Measurements from ENCODE around the gene EMILIN1. TPM values are rescaled to one million over a fixed set of nuclear protein-coding genes. Genes with fewer than 3 reads are reported as not detected.

Gene EMILIN1
- total and polyA plus RNA-seq, 2 donors (not counting 1 experiment from before 2014, with no cell fraction given), result 0.24 to 0.52 TPM

DNA sequence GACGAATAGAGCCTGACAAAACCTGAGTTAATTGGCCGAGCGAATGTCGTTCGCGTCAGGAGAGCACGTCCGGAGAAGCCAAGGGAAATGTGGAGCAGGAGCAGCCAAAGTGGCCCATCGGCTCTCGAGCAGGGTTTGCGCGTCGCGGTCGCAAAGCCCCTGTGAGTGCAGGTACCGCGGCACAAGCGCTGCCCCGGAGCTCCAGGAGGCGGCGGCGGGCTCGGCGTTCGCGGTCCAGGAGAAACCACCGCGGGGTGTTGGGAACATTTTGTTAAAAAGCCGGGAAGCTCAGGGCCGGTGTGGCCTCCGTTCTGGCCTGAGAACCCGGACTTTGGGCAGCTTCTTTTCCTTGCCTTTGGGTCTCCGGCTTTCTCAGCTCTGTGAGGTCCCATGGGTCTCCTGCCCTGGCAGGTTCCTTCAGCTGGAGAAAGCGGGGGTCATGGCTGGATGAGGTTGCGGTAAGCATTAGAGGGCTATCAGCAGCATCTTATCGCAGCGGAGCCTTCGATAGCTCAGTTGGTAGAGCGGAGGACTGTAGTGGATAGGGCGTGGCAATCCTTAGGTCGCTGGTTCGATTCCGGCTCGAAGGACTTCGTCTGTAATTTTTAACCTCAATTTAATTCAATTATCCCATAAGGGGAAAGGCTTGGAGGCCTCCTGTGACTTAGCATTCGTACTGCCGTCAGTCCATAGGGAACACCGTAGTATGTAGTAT is 28.0 kb upstream of the EMILIN1 start:
- peaks cover 4 to 15% of the 10 kb centered on the region in 2 donors for H3K4me1 ChIP-seq (ENCODE audit: control insufficient read depth in 2 of 2, insufficient read depth in 2 of 2, low read length in 2 of 2)
- H3K9ac ChIP-seq (ENCODE audit: low read length), result peak overlapping the region; percentile 74
- H3K4me3 ChIP-seq (ENCODE audit: control extremely low read depth in 1 of 5, extremely low read depth in 1 of 5, insufficient read depth in 1 of 5, low read depth in 2 of 5, low read length in 4 of 5), result peak overlapping the region; percentile 57 to 94 (median 81)
- WGBS (ENCODE audit: insufficient coverage), result under 1% methylated on average over 40 of the region's 48 CpGs
- no peaks in the 10 kb centered on the region for H3K79me2 ChIP-seq (ENCODE audit: control insufficient read depth, insufficient read depth, low read length)
- ATAC-seq (ENCODE audit: low read depth) (peak; percentile 60), DNase-seq (peak; percentile 98)
- no peaks in the 10 kb centered on the region for H3K27me3 ChIP-seq (replicated peaks in 1 of 4; ENCODE audit: control extremely low read depth in 1 of 4, control insufficient read depth in 3 of 4, insufficient read depth in 4 of 4, low read length in 3 of 4)
- H4K20me1 ChIP-seq (ENCODE audit: control insufficient read depth, insufficient read depth, low read length, poor library complexity, severe bottlenecking), result no peaks in the 10 kb centered on the region
- no peaks in the 10 kb centered on the region for H3K9me3 Mint-ChIP-seq (ENCODE audit: insufficient read depth)
- TF ChIP-seq, protein P1, sequence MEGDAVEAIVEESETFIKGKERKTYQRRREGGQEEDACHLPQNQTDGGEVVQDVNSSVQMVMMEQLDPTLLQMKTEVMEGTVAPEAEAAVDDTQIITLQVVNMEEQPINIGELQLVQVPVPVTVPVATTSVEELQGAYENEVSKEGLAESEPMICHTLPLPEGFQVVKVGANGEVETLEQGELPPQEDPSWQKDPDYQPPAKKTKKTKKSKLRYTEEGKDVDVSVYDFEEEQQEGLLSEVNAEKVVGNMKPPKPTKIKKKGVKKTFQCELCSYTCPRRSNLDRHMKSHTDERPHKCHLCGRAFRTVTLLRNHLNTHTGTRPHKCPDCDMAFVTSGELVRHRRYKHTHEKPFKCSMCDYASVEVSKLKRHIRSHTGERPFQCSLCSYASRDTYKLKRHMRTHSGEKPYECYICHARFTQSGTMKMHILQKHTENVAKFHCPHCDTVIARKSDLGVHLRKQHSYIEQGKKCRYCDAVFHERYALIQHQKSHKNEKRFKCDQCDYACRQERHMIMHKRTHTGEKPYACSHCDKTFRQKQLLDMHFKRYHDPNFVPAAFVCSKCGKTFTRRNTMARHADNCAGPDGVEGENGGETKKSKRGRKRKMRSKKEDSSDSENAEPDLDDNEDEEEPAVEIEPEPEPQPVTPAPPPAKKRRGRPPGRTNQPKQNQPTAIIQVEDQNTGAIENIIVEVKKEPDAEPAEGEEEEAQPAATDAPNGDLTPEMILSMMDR (IDR thresholded peaks at IDR 0.05), result peak; percentile 50
- TF ChIP-seq EZH2 (IDR thresholded peaks at IDR 0.05; ENCODE audit: borderline replicate concordance, insufficient read depth, low read depth, low read length, poor library complexity, severe bottlenecking), result no peak
- peak overlapping the region; percentile 95 for H3K4me3 Mint-ChIP-seq
- peaks cover 17% of the 10 kb centered on the region for H3K4me1 Mint-ChIP-seq
- H3K9me3 ChIP-seq (ENCODE audit: control extremely low read depth in 1 of 3, control insufficient read depth in 2 of 3, insufficient read depth in 1 of 3, low read length in 2 of 3), result no peaks in the 10 kb centered on the region
- peaks cover 7% of the 10 kb centered on the region for H3K27me3 Mint-ChIP-seq
- peak overlapping the region; percentile 91 for H2AFZ ChIP-seq (ENCODE audit: insufficient read depth, low read depth, low read length, poor library complexity, severe bottlenecking)
- H3K36me3 ChIP-seq (replicated peaks in 1 of 2; ENCODE audit: control extremely low read depth in 1 of 2, control insufficient read depth in 1 of 2, extremely low read depth in 1 of 2, insufficient read depth in 2 of 2, low read length in 1 of 2), result peaks cover 0 to 10% of the 10 kb centered on the region in 2 experiments
- CTCF ChIA-PET, result interaction anchor here (0.6 to 3.7 kb wide), 19 partner anchors 8 to 205 kb away, joined by 3 to 27 read pairs (median 4); partner anchors contain the start of genes KHK, OST4 and TMEM214
- intact Hi-C loops (cut with micrococcal nuclease), result loop anchor here (1.0 kb wide), 5 partner anchors 8 to 162 kb away; partner anchors contain the start of genes ATRAID, PREB, SLC5A6 and TMEM214
- H3K27ac ChIP-seq (ENCODE audit: low read length in 2 of 2), result peak overlapping the region; percentile 72 to 80
- peak overlapping the region; percentile 94 for H3K4me2 ChIP-seq (replicated peaks; ENCODE audit: low read depth, low read length, poor library complexity, severe bottlenecking)
- peak overlapping the region; percentile 100 for H3K27ac Mint-ChIP-seq
- POLR2A ChIA-PET, result interaction anchor here (0.6 to 4.2 kb wide), 8 partner anchors 8 to 162 kb away, joined by 3 to 48 read pairs (median 9); partner anchors contain the start of genes ATRAID, EMILIN1, OST4 and SLC5A6
